HepG2 (cell line): ENCODE data around the gene MYO1B.

Experiments used
- EZH2 ChIP-seq: conservative IDR thresholded peaks from 2 replicates; pipeline ENCODE4 v1.6.1; 2012; ENCODE audit warnings: mild to moderate bottlenecking, low read depth, low read length, moderate library complexity
- ZNF639 ChIP-seq: conservative IDR thresholded peaks from 2 replicates; pipeline ENCODE4 v1.6.1; 2018; ENCODE audit warnings: missing genetic modification reagents

- no peak for TF ChIP-seq ZNF639 (CRISPR knock-in tag)
- TF ChIP-seq EZH2 = no peak
Measured at GRCh38 chr2:191382801-191383200, 137.6 kb downstream of the MYO1B start.
